GM12878 (cell line): ENCODE results near the gene UBLCP1.

Source experiments
- ATF2 ChIP-seq: IDR thresholded peaks from 2 replicates; pipeline ENCODE4 v1.6.1; 2012; ENCODE audit warnings: low read length, inconsistent platforms
- BRCA1 ChIP-seq: IDR thresholded peaks from 2 replicates; pipeline ENCODE4 v1.6.1; 2011; ENCODE audit warnings: low read depth, low read length, improper control_type of control experiment
- CHD1 ChIP-seq: IDR thresholded peaks from 2 replicates; pipeline ENCODE4 v1.6.1; 2012; ENCODE audit warnings: low read depth, low read length, improper control_type of control experiment
- CTCF ChIP-seq, 3 experiments: IDR thresholded peaks in 2 of 3; conservative IDR thresholded peaks in 1 of 3; 2 replicates each; pipeline ENCODE4 v1.5.1; 2011; ENCODE audit warnings: low read depth in 3 of 3, low read length in 3 of 3, mild to moderate bottlenecking in 3 of 3, control low read depth in 2 of 3, moderate library complexity in 2 of 3, inconsistent platforms in 1 of 3, mixed read lengths in 1 of 3; ENCODE audit not compliant: control insufficient read depth in 2 of 3, insufficient read depth in 1 of 3; ENCODE audit errors: extremely low read depth in 1 of 3
- ELK1 ChIP-seq: IDR thresholded peaks from 2 replicates; pipeline ENCODE4 v1.6.1; 2012; ENCODE audit warnings: low read depth, low read length, improper control_type of control experiment
- EP300 ChIP-seq, 2 experiments: fragments of 150-350 bp in 1 of 2; IDR thresholded peaks; 2 replicates each; pipeline ENCODE4 v1.6.1; 2011 to 2012; ENCODE audit warnings: low read depth in 2 of 2, low read length in 2 of 2, borderline replicate concordance in 1 of 2, improper control_type of control experiment in 1 of 2, inconsistent platforms in 1 of 2; ENCODE audit not compliant: control insufficient read depth in 1 of 2
- HDAC2 ChIP-seq: fragments of 200-600 bp; sonication (generic); IDR thresholded peaks from 2 replicates; pipeline ENCODE4 v1.6.1; 2017
- HDGF ChIP-seq: fragments of 450-650 bp; IDR thresholded peaks from 2 replicates; pipeline ENCODE4 v1.6.1; 2016; ENCODE audit warnings: antibody characterized with exemption
- PML ChIP-seq: IDR thresholded peaks from 2 replicates; pipeline ENCODE4 v1.6.1; 2012; ENCODE audit warnings: low read length, inconsistent platforms
- POLR2A ChIP-seq: IDR thresholded peaks from 2 replicates; pipeline ENCODE4 v1.6.1; 2011; ENCODE audit warnings: low read depth, mild to moderate bottlenecking, low read length
- RFX5 ChIP-seq: IDR thresholded peaks from 2 replicates; pipeline ENCODE4 v1.6.1; 2011; ENCODE audit warnings: low read depth, low read length, improper control_type of control experiment
- TF ChIP-seq, protein P1 (sequence below): fragments of 450-650 bp; IDR thresholded peaks from 2 replicates; pipeline ENCODE4 v1.6.1; 2017; ENCODE audit warnings: mild to moderate bottlenecking

GRCh38 chr5:159331093-159331973 is 68.2 kb downstream of the UBLCP1 start:
- TF ChIP-seq ATF2, result no peak
- TF ChIP-seq CTCF (IDR thresholded peaks at IDR 0.05 in 2 of 3, conservative IDR thresholded peaks at IDR 0.05 in 1 of 3; ENCODE audit: control insufficient read depth in 2 of 3, extremely low read depth in 1 of 3, insufficient read depth in 1 of 3, low read depth in 3 of 3, low read length in 3 of 3), result peak; percentile 63 to 93 (median 76)
- TF ChIP-seq PML, result no peak
- TF ChIP-seq POLR2A, result no peak
- no peak for TF ChIP-seq BRCA1
- TF ChIP-seq EP300 (IDR thresholded peaks at IDR 0.05; ENCODE audit: borderline replicate concordance in 1 of 2, control insufficient read depth in 1 of 2, low read depth in 2 of 2, low read length in 2 of 2), result no peak
- no peak for TF ChIP-seq ELK1
- TF ChIP-seq RFX5, result no peak
- TF ChIP-seq HDAC2, result no peak
- TF ChIP-seq, protein P1, sequence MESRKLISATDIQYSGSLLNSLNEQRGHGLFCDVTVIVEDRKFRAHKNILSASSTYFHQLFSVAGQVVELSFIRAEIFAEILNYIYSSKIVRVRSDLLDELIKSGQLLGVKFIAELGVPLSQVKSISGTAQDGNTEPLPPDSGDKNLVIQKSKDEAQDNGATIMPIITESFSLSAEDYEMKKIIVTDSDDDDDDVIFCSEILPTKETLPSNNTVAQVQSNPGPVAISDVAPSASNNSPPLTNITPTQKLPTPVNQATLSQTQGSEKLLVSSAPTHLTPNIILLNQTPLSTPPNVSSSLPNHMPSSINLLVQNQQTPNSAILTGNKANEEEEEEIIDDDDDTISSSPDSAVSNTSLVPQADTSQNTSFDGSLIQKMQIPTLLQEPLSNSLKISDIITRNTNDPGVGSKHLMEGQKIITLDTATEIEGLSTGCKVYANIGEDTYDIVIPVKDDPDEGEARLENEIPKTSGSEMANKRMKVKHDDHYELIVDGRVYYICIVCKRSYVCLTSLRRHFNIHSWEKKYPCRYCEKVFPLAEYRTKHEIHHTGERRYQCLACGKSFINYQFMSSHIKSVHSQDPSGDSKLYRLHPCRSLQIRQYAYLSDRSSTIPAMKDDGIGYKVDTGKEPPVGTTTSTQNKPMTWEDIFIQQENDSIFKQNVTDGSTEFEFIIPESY, result no peak
- no peak for TF ChIP-seq HDGF
- no peak for TF ChIP-seq CHD1
